HG03432 (cell line): ENCODE measurements around the gene RNF40.
"Not testable (repeated sequence)": the region's sequence is repeated elsewhere in the genome, so short reads cannot be mapped to it uniquely, and the experiment has no call there.

Experiments
- ATAC-seq: cut with Tn5 transposase; IDR thresholded peaks from one replicate; pipeline ENCODE4 v1.9.1; 2021; ENCODE audit warnings: mild to moderate bottlenecking, moderate library complexity; ENCODE audit not compliant: unreplicated experiment

Gene RNF40

DNA sequence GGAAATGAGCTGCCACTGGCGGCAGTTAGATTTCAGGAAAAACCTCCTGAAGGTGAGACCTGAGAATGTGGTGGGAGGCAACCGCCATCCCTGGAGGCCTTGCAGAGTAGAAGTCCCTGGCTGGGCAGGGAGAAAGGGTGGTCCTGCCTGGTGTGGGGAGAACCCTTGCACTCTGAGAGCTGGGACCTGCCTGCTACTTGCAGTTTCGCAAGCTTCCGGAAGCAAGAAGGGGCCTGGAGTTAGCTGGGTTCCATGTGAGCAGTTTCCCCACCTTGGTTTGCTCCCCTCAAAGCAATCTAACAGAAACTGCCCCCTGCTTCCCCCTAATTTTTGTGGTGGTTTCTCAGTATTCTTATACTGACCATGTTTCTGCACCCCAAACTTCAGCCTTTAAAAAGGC lies 18.4 kb downstream of the RNF40 start:
- no peak for ATAC-seq

DNA sequence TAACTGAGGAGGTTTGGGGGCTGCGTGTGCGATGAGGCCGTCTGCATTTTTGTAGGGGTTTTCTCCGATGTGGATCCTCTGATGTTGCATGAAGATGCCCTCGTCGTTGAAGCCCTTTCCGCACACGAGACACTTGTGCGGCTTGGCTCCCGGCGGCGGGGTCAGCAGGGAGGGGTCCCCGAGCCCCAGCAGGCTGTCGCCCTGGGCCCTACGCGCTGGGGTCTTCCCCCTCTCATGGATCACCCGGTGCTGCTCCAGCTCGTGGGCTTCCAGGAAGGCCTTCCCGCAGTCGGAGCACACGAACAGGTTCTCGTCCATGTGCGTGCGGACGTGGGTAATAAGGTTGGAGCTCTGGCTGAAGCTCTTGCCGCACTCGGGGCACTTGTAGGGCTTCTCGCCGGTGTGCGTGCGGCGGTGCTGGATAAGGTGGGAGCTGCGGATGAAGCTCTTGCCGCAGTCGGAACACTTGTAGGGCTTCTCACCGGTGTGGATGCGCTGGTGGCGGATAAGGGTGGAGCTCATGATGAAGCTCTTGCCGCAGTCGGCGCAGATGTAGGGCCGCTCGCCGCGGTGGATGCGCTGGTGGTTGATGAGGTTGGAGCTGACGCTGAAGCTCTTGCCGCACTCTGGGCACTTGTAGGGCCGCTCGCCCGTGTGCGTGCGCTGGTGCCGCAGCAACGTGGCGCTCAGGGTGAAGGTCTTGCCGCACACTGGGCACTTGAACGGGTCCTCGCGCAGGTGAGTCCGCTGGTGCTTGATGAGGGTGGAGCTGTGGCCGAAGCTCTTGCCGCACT lies 20.6 kb downstream of the RNF40 start:
- ATAC-seq: no peak

DNA sequence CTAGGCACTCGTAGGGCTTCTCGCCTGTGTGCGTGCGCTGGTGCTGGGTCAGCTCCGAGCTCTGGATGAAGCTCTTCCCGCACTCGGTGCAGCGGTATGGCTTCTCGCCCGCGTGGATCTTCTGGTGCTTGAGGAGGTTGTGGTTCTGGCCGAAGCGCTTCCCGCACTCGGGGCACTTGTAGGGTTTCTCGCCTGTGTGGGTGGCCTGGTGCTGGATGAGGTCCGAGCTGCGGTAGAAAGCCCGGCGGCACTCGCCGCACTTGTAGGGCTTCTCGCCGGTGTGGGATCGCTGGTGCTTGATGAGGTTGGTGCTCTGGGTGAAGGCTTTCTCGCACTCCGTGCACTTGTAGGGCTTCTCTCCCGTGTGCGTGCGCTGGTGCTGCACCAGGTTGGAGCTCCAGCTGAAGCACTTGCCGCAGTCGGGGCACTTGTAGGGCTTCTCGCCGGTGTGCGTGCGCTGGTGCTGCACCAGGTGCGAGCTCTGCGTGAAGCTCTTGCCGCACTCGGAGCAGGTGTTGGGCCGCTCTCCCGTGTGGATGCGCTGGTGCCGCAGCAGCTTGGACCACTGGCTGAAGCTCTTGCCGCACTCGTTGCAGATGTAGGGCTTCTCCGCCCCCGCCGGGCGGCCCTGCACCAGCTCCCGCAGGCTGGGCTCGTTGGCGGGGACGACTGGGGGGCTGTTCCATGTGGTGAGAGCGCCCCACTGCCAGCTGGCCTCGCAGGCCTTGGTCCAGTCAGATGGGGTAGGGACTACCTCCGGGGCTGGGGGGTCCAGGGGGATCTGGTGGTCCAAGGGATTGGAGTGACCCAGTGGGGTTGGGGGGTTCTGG lies 21.4 kb downstream of the RNF40 start:
- ATAC-seq: no peak

GRCh38 chr16:30784215-30784614 lies 22.1 kb downstream of the RNF40 start:
- no peak for ATAC-seq

- ATAC-seq: no peak
Measured at GRCh38 chr16:30785126-30786106, 23.3 kb downstream of the RNF40 start.

- no peak for ATAC-seq
Measured at GRCh38 chr16:30786115-30786935, 24.2 kb downstream of the RNF40 start.

DNA sequence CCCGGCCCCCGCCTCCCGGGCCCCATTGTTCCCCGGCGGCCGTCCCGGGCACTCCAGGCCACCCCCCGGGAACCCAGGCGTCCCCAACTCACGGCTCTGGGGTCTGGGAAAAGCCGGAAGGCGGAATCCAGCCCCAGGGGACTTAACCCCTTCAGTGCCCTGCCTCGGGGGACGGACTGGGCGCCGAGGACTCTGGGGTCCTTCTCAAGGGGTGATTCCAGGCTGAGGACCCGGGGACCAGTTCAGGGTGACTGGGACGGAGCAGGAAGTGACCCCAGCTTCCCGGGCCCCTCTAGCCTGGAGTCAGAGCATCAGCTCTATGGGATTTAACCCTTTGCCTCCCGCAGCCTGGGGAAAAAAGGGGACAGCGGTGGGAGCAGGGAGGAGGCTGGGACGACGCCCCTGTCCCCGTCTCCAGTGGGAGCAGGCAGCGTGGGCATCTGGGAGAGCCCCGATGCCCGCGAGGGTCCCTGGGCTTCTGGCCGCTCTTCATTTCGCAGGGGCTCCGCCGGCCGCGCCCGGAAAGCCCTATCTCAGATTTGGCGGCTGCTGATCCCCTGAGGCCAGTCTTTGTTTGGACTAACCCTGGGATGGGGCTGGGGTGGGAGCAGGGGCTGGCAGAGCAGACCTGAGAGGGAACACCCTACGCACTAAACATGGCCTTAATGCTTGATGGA lies 25.0 kb downstream of the RNF40 start, which contains the start of gene ZNF629:
Gene ZNF629 (minus strand): TSS at position 270 of the 677 bp plus-strand sequence. CDS start 2,723 bp downstream, outside the sequence.
- no peak for ATAC-seq

DNA sequence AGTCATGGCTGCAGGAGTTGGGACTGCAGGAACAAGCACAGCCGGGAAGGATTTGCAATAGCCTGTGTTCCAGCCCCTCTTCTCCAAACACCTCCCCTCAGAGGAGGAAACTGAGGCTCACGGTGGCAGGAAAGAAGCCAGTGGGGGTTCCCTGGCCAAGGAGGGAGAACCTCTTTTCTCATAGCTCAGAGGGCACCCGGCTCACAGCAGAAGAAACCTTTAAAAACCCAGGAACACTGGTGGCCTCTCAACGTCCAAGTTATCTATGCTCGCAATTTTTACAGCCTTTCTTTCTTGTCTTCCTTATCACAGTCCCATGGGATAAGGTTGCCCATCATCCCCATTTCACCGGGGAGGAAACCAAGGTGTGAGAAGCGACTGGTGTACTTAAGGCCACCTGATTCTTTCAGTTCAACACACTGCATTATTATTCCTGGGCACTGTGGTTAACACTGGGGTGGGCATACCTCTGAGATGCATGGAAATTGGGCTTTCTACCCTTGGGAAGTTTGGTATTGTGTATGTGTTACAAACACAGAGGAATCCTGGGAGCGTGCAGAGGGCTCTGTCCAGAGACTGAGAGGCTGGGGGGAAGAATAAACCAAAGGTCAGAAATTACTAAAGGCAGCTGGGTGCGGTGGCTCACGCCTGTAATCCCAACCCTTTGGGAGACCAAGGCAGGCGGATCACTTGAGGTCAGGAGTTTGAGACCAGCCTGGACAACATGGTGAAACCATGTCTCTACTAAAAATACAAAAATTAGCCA lies 25.7 kb downstream of the RNF40 start:
- no peak for ATAC-seq

DNA sequence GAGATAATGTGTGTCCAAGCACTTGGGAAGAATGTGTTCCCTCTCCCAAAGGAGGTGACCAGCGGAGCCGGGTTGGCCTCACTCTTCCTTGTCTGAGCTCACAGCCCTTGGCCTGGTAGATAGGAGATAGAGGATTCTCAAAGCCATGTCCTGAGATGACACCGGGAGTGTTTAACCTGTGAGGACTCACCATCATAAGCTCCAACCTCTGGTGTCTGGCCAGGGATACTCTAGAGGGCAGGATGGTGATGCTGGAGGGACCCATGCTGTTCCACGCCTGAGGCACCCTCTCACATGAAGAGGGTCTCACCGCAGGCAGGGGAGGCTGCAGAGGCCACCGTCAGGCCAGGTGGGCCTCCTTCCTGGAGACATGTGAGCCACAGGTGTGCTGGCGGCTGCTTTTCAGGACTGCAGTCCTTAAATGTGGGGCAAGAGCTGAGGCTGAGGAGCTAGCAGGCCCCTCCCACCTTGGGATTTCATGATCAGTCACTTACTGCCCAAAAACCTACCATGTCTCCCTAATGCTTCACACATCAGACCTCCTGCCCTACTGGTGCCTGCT lies 31.5 kb downstream of the RNF40 start:
- ATAC-seq: no peak

- ATAC-seq: no peak
Measured at GRCh38 chr16:30794634-30795033, 32.5 kb downstream of the RNF40 start.

- no peak for ATAC-seq
Measured at GRCh38 chr16:30797670-30798309, 35.7 kb downstream of the RNF40 start.

- ATAC-seq: no peak
Measured at GRCh38 chr16:30802936-30803335, 40.8 kb downstream of the RNF40 start.

DNA sequence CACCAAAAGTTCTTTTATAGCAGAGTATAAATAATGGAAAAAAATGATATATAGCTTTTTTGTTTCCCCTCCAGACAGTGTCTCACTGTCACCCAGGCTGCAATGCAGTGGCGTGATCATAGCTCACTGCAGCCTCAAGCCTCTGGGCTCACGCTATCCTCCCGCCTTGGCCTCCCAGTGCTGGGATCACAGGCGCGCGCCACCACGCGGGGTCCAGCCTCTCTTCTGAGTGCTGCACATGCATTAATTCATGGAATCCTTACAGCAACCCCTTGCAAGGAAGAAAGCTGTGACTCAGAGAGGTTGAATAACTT lies 42.9 kb downstream of the RNF40 start:
- no peak for ATAC-seq

- ATAC-seq: no peak
Measured at GRCh38 chr16:30805370-30806169, 43.4 kb downstream of the RNF40 start.

- no peak for ATAC-seq
Measured at GRCh38 chr16:30808146-30808545, 46.0 kb downstream of the RNF40 start.

- ATAC-seq: not testable (repeated sequence)
Measured at GRCh38 chr16:30808890-30809426, 46.8 kb downstream of the RNF40 start.

DNA sequence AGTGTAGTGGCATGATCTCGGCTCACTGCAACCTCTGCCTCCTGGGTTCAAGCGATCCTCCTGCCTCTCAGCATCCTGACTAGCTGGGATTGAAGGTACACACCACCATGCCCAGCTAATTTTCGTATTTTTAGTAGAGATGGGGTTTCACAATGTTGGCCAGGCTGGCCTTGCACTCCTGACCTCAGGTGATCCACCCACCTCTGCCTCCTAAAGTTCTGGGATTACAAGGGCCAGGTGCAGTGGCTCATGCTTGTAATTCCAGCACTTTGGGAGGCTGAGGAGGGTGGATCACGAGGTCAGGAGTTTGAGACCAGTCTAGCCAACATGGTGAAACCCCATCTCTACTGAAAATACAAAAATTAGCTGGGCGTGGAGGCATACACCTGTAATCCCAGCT lies 47.6 kb downstream of the RNF40 start:
- not testable (repeated sequence) for ATAC-seq
